Measurements from ENCODE around the gene GCNT1. TPM values are rescaled to one million over a fixed set of nuclear protein-coding genes. Genes with fewer than 3 reads are reported as not detected.
A peak's percentile ranks its signal among the peaks of the same experiment; 100 is the strongest.

Gene GCNT1
- total and polyA plus RNA-seq, 2 of the 4 experiments (the other 2 are of a cell fraction), result 12.5 to 46.6 TPM

DNA sequence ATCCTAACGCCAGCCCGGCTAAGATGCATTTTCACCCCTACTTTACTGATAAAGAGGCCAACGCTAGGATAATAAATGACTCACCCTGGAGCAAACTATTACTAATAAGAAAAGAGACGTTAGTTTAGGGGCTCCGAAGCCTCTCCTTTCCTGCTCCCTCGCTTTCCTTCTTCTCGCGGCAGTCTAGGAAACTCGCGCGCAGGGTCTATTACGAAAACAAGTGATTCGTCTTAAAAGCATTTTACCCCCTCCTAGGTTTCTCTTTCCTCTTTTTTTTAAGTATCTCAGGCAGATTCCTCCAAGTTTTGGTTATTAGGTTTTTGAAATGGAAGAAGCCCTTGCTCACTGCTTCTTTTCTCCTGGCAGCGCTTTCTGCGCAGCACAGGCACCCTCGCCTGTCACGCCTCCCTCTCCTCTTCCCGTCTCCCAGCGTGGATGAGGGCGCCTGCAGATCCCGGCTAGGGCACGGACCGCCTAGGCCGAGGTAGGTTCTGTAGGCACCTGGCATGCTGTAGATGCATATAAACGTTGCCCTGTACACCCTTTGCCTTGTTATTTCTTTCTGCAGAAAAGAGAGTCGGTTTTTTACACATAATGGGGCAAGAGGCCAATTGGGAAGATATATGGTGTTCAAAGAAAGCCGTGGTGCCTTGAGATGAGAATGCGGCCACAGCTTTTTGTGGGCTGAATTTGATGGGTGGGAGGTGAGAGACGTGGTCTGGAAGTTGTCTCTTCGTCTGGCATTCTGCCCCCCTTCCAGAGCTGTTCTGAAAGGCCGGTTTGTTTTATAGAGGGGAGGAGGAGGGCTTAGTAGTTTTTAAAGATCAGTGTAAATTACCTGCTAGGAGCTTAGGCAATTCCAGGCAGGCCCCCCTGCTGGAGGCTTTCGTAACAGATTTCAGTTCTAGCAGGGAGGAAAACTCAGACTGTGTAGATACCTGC, 983 bp downstream of the GCNT1 start:
- Histone ChIP-seq H3K27ac (ENCODE audit: insufficient read depth, low read length) (peak overlapping the region; percentile 57; the same call in 1 of the 2 replicates), H3K14ac (replicated peaks; ENCODE audit: low read depth, low read length) (no peak overlapping the region; the same call in 1 of the 2 replicates), H2AFZ (replicated peaks; ENCODE audit: low read length, poor library complexity) (peak overlapping the region; percentile 94), H3K79me1 (ENCODE audit: low read depth in 1 of 2, low read length in 2 of 2) (peaks cover 0 to 4% of the 10 kb centered on the region in 2 experiments; a peak in 1 of 4 replicates), H3K9ac (ENCODE audit: low read depth, low read length) (peak overlapping the region; percentile 83), H3K4me3 (ENCODE audit: insufficient read depth, low read depth, low read length) (peak overlapping the region; percentile 98), H2BK20ac (ENCODE audit: low read depth, low read length) (no peak overlapping the region), H4K20me1 (ENCODE audit: insufficient read depth, low read length) (no peaks in the 10 kb centered on the region), H3K36me3 (ENCODE audit: control insufficient read depth, insufficient read depth, low read length) (no peaks in the 10 kb centered on the region; the same call in 1 of the 2 replicates), H4K8ac (ENCODE audit: low read depth in 2 of 2, low read length in 2 of 2) (peak overlapping the region; percentile 9 to 51; a peak in 2 of 4 replicates), H2BK120ac (ENCODE audit: low read depth, low read length) (0 out of 2 replicates have a peak overlapping the region, but pooled peaks have one; percentile 22), H3K56ac (ENCODE audit: extremely low read depth, insufficient read depth, low read length) (no peak overlapping the region), H3K9me1 (ENCODE audit: insufficient read depth, low read length) (peaks cover 3% of the 10 kb centered on the region; the same call in 1 of the 2 replicates), H3K18ac (ENCODE audit: low read depth, low read length) (peak overlapping the region; percentile 55; the same call in 1 of the 2 replicates), H3K4ac (ENCODE audit: low read depth, low read length) (no peak overlapping the region), H3K27me3 (ENCODE audit: control insufficient read depth, insufficient read depth, low read length) (no peaks in the 10 kb centered on the region), H2AK9ac (replicated peaks; ENCODE audit: low read depth, low read length, poor library complexity) (no peak overlapping the region), H4K5ac (ENCODE audit: low read depth, low read length) (peak overlapping the region; percentile 4; the same call in 1 of the 2 replicates), H3K4me2 (ENCODE audit: low read depth, low read length) (peak overlapping the region; percentile 93), H3K23ac (ENCODE audit: low read depth, low read length) (no peak overlapping the region), H3K9me3 (ENCODE audit: control insufficient read depth, insufficient read depth, low read length) (no peaks in the 10 kb centered on the region), H2BK15ac (ENCODE audit: low read depth, low read length) (no peak overlapping the region), H2AK5ac (ENCODE audit: low read depth, low read length) (no peak overlapping the region), H2BK5ac (ENCODE audit: low read depth, low read length, poor library complexity, severe bottlenecking) (peak overlapping the region; percentile 14), H4K91ac (ENCODE audit: insufficient read depth, low read depth, low read length) (no peak overlapping the region), H3K4me1 (ENCODE audit: control insufficient read depth, insufficient read depth, low read length) (peaks cover 3% of the 10 kb centered on the region)
- ChIA-PET POLR2A (ENCODE audit: unreplicated experiment) (no interaction called here), CTCF (interaction anchor here (0.6 kb wide), 1 partner anchor 275 kb away, joined by 4 read pairs; no protein-coding TSS in a partner anchor)
- dilution Hi-C loops (cut with HindIII; ENCODE audit: low sequenced_read_pairs, unreplicated experiment) (no loop called here), in situ Hi-C loops (cut with MboI; ENCODE audit: low sequenced_read_pairs) (no loop called here), intact Hi-C loops (cut with micrococcal nuclease) (no loop called here)
- ATAC-seq (ENCODE audit: low read depth) (peak; percentile 49), DNase-seq (peak; percentile 62)
- WGBS, 2 experiments (ENCODE audit: extremely low coverage in 2 of 2, insufficient read length in 1 of 2), result 2% methylated on average over 8 of the region's 32 CpGs; no CpG with 5 or more reads in 1 of the 2 experiments
- no TSS peak for BruUV-seq (replicated peaks)
- TF ChIP-seq POLR2A (IDR thresholded peaks at IDR 0.05; ENCODE audit: low read depth, low read length) (no peak), MAZ (IDR thresholded peaks at IDR 0.05; ENCODE audit: borderline replicate concordance, low read depth, low read length) (0 out of 2 replicates have a peak, but pooled peaks have one; percentile 21), RAD21 (IDR thresholded peaks at IDR 0.05; ENCODE audit: low read length) (no peak), MAFK (IDR thresholded peaks at IDR 0.05; ENCODE audit: low read depth, low read length) (no peak), MXI1 (IDR thresholded peaks at IDR 0.05; ENCODE audit: borderline replicate concordance, low read depth, low read length) (peak; percentile 58; the same call in 1 of the 2 replicates), CEBPB (IDR thresholded peaks at IDR 0.05; ENCODE audit: low read depth, low read length) (peak; percentile 60; the same call in 1 of the 2 replicates)
- TF ChIP-seq, protein P1, sequence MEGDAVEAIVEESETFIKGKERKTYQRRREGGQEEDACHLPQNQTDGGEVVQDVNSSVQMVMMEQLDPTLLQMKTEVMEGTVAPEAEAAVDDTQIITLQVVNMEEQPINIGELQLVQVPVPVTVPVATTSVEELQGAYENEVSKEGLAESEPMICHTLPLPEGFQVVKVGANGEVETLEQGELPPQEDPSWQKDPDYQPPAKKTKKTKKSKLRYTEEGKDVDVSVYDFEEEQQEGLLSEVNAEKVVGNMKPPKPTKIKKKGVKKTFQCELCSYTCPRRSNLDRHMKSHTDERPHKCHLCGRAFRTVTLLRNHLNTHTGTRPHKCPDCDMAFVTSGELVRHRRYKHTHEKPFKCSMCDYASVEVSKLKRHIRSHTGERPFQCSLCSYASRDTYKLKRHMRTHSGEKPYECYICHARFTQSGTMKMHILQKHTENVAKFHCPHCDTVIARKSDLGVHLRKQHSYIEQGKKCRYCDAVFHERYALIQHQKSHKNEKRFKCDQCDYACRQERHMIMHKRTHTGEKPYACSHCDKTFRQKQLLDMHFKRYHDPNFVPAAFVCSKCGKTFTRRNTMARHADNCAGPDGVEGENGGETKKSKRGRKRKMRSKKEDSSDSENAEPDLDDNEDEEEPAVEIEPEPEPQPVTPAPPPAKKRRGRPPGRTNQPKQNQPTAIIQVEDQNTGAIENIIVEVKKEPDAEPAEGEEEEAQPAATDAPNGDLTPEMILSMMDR (conservative IDR thresholded peaks at IDR 0.05; ENCODE audit: low read depth, low read length), result peak; percentile 32; the same call in 1 of the 2 replicates
